GM23338 (cell line): ENCODE results near the gene FOXP2. TPM values are rescaled to one million over a fixed set of nuclear protein-coding genes. Genes with fewer than 3 reads are reported as not detected.

Experiments
- ATAC-seq: fragments of 200-7000 bp; cut with Tn5 transposase; 3 replicates; pipeline ENCODE4 v1.9.1; 2020
- DNase-seq: peaks from one replicate; pipeline ENCODE4 v3.0.0-alpha.2; 2015; ENCODE audit warnings: low spot score
- H2AFZ ChIP-seq: fragments of 200-600 bp; sonication (generic); 2 replicates; pipeline ENCODE4 v1.8.0; 2016; ENCODE audit warnings: antibody characterized with exemption, mild to moderate bottlenecking, moderate library complexity
- H3F3A ChIP-seq: fragments of 200-600 bp; sonication (generic); replicated peaks from 2 replicates; pipeline ENCODE4 v1.8.0; 2017; ENCODE audit warnings: antibody characterized with exemption, mixed run types, low read depth
- H3K27ac ChIP-seq: fragments of 200-600 bp; sonication (generic); 2 replicates; pipeline ENCODE4 v1.6.1; 2016; ENCODE audit warnings: low read depth
- H3K27me3 ChIP-seq: fragments of 200-600 bp; sonication (generic); 2 replicates; pipeline ENCODE4 v1.8.0; 2016; ENCODE audit warnings: mild to moderate bottlenecking, mixed run types, moderate library complexity; ENCODE audit not compliant: insufficient read depth
- H3K36me3 ChIP-seq: fragments of 200-600 bp; sonication (generic); 2 replicates; pipeline ENCODE4 v1.8.0; 2016; ENCODE audit warnings: mild to moderate bottlenecking; ENCODE audit not compliant: insufficient read depth
- H3K4me1 ChIP-seq: fragments of 200-600 bp; sonication (generic); 2 replicates; pipeline ENCODE4 v1.8.0; 2016; ENCODE audit warnings: mild to moderate bottlenecking, moderate library complexity; ENCODE audit not compliant: insufficient read depth
- H3K4me2 ChIP-seq: fragments of 200-600 bp; sonication (generic); 2 replicates; pipeline ENCODE4 v1.7.1; 2017; ENCODE audit warnings: mixed run types
- H3K4me3 ChIP-seq: fragments of 200-600 bp; sonication (generic); 2 replicates; pipeline ENCODE4 v1.6.1; 2016; ENCODE audit warnings: mixed run types
- H3K79me2 ChIP-seq: fragments of 200-600 bp; sonication (generic); replicated peaks from 2 replicates; pipeline ENCODE4 v1.8.0; 2017; ENCODE audit warnings: mild to moderate bottlenecking; ENCODE audit not compliant: insufficient read depth
- H3K9me2 ChIP-seq: fragments of 200-600 bp; sonication (generic); 2 replicates; pipeline ENCODE4 v1.8.0; 2017; ENCODE audit not compliant: insufficient read depth
- H4K20me1 ChIP-seq: fragments of 200-600 bp; sonication (generic); replicated peaks from 2 replicates; pipeline ENCODE4 v1.8.0; 2017; ENCODE audit warnings: mild to moderate bottlenecking; ENCODE audit not compliant: insufficient read depth
- H3K27ac Mint-ChIP-seq: 2 replicates; pipeline ENCODE4 v1.8.0; 2020; ENCODE audit warnings: inconsistent platforms, mild to moderate bottlenecking, moderate library complexity, mixed read lengths
- H3K27me3 Mint-ChIP-seq: 3 replicates; pipeline ENCODE4 v1.8.0; 2022; ENCODE audit warnings: low read depth, mild to moderate bottlenecking, moderate library complexity, mixed read lengths, inconsistent platforms; ENCODE audit not compliant: insufficient read depth, poor library complexity
- H3K36me3 Mint-ChIP-seq: 3 replicates; pipeline ENCODE4 v1.8.0; 2021; ENCODE audit warnings: low read depth, mild to moderate bottlenecking, inconsistent platforms, moderate library complexity, mixed read lengths
- H3K4me1 Mint-ChIP-seq: 3 replicates; pipeline ENCODE4 v1.8.0; 2020; ENCODE audit warnings: mild to moderate bottlenecking, inconsistent platforms, mixed read lengths
- H3K4me3 Mint-ChIP-seq: 3 replicates; pipeline ENCODE4 v1.8.0; 2021; ENCODE audit warnings: moderate library complexity, mild to moderate bottlenecking, inconsistent platforms, mixed read lengths
- H3K9me3 Mint-ChIP-seq: 3 replicates; pipeline ENCODE4 v1.8.0; 2020; ENCODE audit warnings: moderate library complexity, mild to moderate bottlenecking, inconsistent platforms, mixed read lengths
- CREB1 ChIP-seq: fragments of 250-450 bp; sonication (Bioruptor Pico); IDR thresholded peaks from 2 replicates; pipeline ENCODE4 v1.5.0; 2020; ENCODE audit warnings: low read depth, mild to moderate bottlenecking, moderate library complexity
- EZH2 ChIP-seq: fragments of 200-600 bp; sonication (generic); IDR thresholded peaks from one replicate; pipeline ENCODE4 v1.8.0; 2017; ENCODE audit warnings: antibody characterized with exemption, mild to moderate bottlenecking, low read depth; ENCODE audit not compliant: unreplicated experiment
- EZH2phosphoT487 ChIP-seq: fragments of 200-600 bp; sonication (generic); IDR thresholded peaks from one replicate; pipeline ENCODE4 v1.8.1; 2018; ENCODE audit warnings: antibody characterized with exemption; ENCODE audit not compliant: unreplicated experiment
- JUNB ChIP-seq: IDR thresholded peaks from one replicate; pipeline ENCODE4 v1.6.1; 2016; ENCODE audit warnings: antibody characterized with exemption; ENCODE audit not compliant: unreplicated experiment
- NANOG ChIP-seq: IDR thresholded peaks from 2 replicates; pipeline ENCODE4 v1.6.1; 2016; ENCODE audit warnings: antibody characterized with exemption, borderline replicate concordance
- POLR2AphosphoS5 ChIP-seq: IDR thresholded peaks from 2 replicates; pipeline ENCODE4 v1.6.1; 2016; ENCODE audit warnings: antibody characterized with exemption, low read depth
- STAT1 ChIP-seq: IDR thresholded peaks from one replicate; pipeline ENCODE4 v1.6.1; 2016; ENCODE audit warnings: antibody characterized with exemption; ENCODE audit not compliant: unreplicated experiment
- ZNF114 ChIP-seq: fragments of 250-450 bp; sonication (Bioruptor Pico); IDR thresholded peaks from 2 replicates; pipeline ENCODE4 v1.5.0; 2020; ENCODE audit warnings: mild to moderate bottlenecking, moderate library complexity
- ZNF331 ChIP-seq: fragments of 250-450 bp; sonication (Bioruptor Pico); IDR thresholded peaks from 2 replicates; pipeline ENCODE4 v1.5.0; 2020; ENCODE audit warnings: low read depth, mild to moderate bottlenecking, moderate library complexity
- polyA plus RNA-seq: library from polyadenylated mRNA; unstranded; fragments of >200 nt; fragmentation: Nextera tagmentation; extraction: Ambion mirVana; gene quantifications from 2 replicates; pipeline ENCODE4 v1.2.1, GENCODE V29; 2016
- total RNA-seq: library from RNA; depleted of rRNA; stranded (reverse); fragments of >200 nt; shearing (Covaris generic); gene quantifications from 2 replicates; pipeline ENCODE4 v1.2.3, GENCODE V29; 2014
- TF ChIP-seq, protein P1 (sequence below), 2 experiments: fragments of 200-600 bp in 1 of 2; sonication (generic) in 1 of 2; conservative IDR thresholded peaks; 2 replicates each; pipeline versions ENCODE4 v1.5.1 to v1.6.1; 2016 to 2017; ENCODE audit warnings: antibody characterized with exemption in 2 of 2, low read depth in 2 of 2, mild to moderate bottlenecking in 2 of 2, moderate library complexity in 1 of 2
- TF ChIP-seq, protein P2 (sequence below): fragments of 250-450 bp; sonication (Bioruptor Pico); IDR thresholded peaks from 2 replicates; pipeline ENCODE4 v1.5.0; 2020; ENCODE audit warnings: mild to moderate bottlenecking, moderate library complexity
- TF ChIP-seq, protein P3 (sequence below): IDR thresholded peaks from 2 replicates; pipeline ENCODE4 v1.6.1; 2016; ENCODE audit warnings: antibody characterized with exemption

Gene FOXP2
- total and polyA plus RNA-seq, 2 experiments from 2014 or later: 0.03 to 0.24 TPM

DNA sequence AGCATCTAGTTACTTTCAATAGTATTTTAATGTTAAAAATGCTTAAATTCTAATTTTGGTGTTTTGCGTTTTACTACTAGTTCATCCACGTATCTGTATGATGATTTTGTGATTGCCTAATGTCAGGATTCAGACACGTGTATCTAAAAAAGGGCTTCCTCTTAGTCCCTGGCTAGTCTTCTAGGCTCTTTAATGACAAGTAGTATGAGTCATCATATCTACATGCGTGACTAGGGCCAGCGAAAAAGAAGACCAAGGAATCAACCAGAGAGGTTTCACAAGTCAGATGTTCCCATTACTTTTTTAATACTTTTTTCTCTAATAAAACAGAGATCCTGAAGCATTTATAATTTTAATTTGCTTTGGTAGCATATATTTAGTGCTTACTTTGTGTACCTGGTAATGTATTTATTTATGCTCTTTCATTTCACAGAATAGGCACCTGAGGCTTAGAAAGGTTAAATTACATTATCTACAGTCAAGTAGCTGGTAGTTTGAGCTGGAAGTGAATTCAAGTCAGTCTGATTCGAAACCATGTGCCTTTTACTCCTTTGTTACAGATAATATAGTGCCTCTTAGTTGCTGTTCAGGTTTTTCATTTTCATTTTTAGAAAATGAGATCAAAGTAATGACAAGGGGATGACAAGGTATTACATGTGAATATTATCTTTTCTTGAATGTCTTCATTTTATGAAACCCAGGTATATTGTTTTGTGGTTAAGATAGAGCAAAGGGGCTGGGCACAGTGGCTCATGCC lies 140.3 kb downstream of the FOXP2 start:
- Mint-ChIP-seq H3K9me3 (no peaks in the 10 kb centered on the region), H3K36me3 (no peaks in the 10 kb centered on the region), H3K4me1 (no peaks in the 10 kb centered on the region), H3K27me3 (peaks cover 3% of the 10 kb centered on the region), H3K27ac (no peak overlapping the region), H3K4me3 (no peak overlapping the region)
- no peaks in the 10 kb centered on the region for H3K9me2 ChIP-seq
- no peaks in the 10 kb centered on the region for H3K27me3 ChIP-seq
- ATAC-seq (no peak), DNase-seq (no peak)
- H3F3A ChIP-seq: no peaks in the 10 kb centered on the region
- no peak overlapping the region for H3K4me2 ChIP-seq
- H4K20me1 ChIP-seq: no peaks in the 10 kb centered on the region
- H3K36me3 ChIP-seq: no peaks in the 10 kb centered on the region
- TF ChIP-seq, protein P1, sequence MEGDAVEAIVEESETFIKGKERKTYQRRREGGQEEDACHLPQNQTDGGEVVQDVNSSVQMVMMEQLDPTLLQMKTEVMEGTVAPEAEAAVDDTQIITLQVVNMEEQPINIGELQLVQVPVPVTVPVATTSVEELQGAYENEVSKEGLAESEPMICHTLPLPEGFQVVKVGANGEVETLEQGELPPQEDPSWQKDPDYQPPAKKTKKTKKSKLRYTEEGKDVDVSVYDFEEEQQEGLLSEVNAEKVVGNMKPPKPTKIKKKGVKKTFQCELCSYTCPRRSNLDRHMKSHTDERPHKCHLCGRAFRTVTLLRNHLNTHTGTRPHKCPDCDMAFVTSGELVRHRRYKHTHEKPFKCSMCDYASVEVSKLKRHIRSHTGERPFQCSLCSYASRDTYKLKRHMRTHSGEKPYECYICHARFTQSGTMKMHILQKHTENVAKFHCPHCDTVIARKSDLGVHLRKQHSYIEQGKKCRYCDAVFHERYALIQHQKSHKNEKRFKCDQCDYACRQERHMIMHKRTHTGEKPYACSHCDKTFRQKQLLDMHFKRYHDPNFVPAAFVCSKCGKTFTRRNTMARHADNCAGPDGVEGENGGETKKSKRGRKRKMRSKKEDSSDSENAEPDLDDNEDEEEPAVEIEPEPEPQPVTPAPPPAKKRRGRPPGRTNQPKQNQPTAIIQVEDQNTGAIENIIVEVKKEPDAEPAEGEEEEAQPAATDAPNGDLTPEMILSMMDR (conservative IDR thresholded peaks at IDR 0.05; ENCODE audit: low read depth in 2 of 2): no peak
- no peak for TF ChIP-seq ZNF114 (CRISPR knock-in tag)
- TF ChIP-seq, protein P2, sequence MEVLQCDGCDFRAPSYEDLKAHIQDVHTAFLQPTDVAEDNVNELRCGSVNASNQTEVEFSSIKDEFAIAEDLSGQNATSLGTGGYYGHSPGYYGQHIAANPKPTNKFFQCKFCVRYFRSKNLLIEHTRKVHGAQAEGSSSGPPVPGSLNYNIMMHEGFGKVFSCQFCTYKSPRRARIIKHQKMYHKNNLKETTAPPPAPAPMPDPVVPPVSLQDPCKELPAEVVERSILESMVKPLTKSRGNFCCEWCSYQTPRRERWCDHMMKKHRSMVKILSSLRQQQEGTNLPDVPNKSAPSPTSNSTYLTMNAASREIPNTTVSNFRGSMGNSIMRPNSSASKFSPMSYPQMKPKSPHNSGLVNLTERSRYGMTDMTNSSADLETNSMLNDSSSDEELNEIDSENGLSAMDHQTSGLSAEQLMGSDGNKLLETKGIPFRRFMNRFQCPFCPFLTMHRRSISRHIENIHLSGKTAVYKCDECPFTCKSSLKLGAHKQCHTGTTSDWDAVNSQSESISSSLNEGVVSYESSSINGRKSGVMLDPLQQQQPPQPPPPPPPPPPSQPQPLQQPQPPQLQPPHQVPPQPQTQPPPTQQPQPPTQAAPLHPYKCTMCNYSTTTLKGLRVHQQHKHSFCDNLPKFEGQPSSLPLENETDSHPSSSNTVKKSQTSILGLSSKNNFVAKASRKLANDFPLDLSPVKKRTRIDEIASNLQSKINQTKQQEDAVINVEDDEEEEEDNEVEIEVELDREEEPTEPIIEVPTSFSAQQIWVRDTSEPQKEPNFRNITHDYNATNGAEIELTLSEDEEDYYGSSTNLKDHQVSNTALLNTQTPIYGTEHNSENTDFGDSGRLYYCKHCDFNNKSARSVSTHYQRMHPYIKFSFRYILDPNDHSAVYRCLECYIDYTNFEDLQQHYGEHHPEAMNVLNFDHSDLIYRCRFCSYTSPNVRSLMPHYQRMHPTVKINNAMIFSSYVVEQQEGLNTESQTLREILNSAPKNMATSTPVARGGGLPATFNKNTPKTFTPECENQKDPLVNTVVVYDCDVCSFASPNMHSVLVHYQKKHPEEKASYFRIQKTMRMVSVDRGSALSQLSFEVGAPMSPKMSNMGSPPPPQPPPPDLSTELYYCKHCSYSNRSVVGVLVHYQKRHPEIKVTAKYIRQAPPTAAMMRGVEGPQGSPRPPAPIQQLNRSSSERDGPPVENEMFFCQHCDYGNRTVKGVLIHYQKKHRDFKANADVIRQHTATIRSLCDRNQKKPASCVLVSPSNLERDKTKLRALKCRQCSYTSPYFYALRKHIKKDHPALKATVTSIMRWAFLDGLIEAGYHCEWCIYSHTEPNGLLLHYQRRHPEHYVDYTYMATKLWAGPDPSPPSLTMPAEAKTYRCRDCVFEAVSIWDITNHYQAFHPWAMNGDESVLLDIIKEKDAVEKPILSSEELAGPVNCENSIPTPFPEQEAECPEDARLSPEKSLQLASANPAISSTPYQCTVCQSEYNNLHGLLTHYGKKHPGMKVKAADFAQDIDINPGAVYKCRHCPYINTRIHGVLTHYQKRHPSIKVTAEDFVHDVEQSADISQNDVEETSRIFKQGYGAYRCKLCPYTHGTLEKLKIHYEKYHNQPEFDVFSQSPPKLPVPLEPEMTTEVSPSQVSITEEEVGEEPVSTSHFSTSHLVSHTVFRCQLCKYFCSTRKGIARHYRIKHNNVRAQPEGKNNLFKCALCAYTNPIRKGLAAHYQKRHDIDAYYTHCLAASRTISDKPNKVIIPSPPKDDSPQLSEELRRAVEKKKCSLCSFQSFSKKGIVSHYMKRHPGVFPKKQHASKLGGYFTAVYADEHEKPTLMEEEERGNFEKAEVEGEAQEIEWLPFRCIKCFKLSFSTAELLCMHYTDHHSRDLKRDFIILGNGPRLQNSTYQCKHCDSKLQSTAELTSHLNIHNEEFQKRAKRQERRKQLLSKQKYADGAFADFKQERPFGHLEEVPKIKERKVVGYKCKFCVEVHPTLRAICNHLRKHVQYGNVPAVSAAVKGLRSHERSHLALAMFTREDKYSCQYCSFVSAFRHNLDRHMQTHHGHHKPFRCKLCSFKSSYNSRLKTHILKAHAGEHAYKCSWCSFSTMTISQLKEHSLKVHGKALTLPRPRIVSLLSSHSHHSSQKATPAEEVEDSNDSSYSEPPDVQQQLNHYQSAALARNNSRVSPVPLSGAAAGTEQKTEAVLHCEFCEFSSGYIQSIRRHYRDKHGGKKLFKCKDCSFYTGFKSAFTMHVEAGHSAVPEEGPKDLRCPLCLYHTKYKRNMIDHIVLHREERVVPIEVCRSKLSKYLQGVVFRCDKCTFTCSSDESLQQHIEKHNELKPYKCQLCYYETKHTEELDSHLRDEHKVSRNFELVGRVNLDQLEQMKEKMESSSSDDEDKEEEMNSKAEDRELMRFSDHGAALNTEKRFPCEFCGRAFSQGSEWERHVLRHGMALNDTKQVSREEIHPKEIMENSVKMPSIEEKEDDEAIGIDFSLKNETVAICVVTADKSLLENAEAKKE (CRISPR knock-in tag): no peak
- no peak for TF ChIP-seq EZH2phosphoT487
- TF ChIP-seq CREB1 (CRISPR knock-in tag): no peak
- TF ChIP-seq, protein P3, sequence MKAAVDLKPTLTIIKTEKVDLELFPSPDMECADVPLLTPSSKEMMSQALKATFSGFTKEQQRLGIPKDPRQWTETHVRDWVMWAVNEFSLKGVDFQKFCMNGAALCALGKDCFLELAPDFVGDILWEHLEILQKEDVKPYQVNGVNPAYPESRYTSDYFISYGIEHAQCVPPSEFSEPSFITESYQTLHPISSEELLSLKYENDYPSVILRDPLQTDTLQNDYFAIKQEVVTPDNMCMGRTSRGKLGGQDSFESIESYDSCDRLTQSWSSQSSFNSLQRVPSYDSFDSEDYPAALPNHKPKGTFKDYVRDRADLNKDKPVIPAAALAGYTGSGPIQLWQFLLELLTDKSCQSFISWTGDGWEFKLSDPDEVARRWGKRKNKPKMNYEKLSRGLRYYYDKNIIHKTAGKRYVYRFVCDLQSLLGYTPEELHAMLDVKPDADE: no peak
- TF ChIP-seq POLR2AphosphoS5: no peak
- no peak for TF ChIP-seq JUNB
- no peak for TF ChIP-seq ZNF331 (CRISPR knock-in tag)
- TF ChIP-seq EZH2: no peak
- TF ChIP-seq STAT1: no peak
- no peak for TF ChIP-seq NANOG
- no peak overlapping the region for H2AFZ ChIP-seq
- H3K27ac ChIP-seq: no peak overlapping the region
- H3K4me3 ChIP-seq: no peak overlapping the region
- no peaks in the 10 kb centered on the region for H3K4me1 ChIP-seq
- H3K79me2 ChIP-seq: no peaks in the 10 kb centered on the region
